Measurements from ENCODE around the gene MYO1B. TPM values are rescaled to one million over a fixed set of nuclear protein-coding genes. Genes with fewer than 3 reads are reported as not detected.

The MYO1B gene
- total and polyA plus RNA-seq, 8 donors = 136 to 305 (median 197) TPM

DNA sequence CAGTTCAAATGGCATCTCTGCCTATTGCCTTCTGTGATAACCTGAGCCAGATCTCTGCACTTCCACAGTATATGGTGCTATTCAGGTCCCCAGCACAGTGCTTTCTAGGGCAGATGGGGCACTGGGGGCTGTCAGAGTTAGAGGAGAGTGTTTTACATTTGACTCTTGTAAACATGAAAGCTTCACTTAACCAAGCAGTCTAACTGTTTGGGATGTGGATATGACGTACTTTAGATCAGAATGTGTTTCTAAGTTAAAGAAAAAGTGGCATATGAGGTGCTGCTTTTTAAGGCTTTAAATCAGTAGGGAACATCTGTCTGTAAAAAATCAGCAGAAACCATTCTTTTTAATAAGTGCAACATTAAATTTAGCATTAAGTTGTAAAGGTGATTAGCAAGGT is 75.7 kb downstream of the MYO1B start:
- Histone ChIP-seq H3K27ac (no peak overlapping the region), H3K9me3 (peaks cover 0 to 4% of the 10 kb centered on the region in 2 donors), H3K4me3 (no peak overlapping the region), H3K4me1 (peaks cover 33% of the 10 kb centered on the region in 2 donors), H3K36me3 (no peaks in the 10 kb centered on the region), H3K27me3 (no peaks in the 10 kb centered on the region)
- TF ChIP-seq, protein P1, sequence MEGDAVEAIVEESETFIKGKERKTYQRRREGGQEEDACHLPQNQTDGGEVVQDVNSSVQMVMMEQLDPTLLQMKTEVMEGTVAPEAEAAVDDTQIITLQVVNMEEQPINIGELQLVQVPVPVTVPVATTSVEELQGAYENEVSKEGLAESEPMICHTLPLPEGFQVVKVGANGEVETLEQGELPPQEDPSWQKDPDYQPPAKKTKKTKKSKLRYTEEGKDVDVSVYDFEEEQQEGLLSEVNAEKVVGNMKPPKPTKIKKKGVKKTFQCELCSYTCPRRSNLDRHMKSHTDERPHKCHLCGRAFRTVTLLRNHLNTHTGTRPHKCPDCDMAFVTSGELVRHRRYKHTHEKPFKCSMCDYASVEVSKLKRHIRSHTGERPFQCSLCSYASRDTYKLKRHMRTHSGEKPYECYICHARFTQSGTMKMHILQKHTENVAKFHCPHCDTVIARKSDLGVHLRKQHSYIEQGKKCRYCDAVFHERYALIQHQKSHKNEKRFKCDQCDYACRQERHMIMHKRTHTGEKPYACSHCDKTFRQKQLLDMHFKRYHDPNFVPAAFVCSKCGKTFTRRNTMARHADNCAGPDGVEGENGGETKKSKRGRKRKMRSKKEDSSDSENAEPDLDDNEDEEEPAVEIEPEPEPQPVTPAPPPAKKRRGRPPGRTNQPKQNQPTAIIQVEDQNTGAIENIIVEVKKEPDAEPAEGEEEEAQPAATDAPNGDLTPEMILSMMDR (IDR thresholded peaks at IDR 0.05) = no peak
- no peak for ATAC-seq
- intact Hi-C loops (cut with DNase I) = no loop called here
- DNase-seq = no peak

DNA sequence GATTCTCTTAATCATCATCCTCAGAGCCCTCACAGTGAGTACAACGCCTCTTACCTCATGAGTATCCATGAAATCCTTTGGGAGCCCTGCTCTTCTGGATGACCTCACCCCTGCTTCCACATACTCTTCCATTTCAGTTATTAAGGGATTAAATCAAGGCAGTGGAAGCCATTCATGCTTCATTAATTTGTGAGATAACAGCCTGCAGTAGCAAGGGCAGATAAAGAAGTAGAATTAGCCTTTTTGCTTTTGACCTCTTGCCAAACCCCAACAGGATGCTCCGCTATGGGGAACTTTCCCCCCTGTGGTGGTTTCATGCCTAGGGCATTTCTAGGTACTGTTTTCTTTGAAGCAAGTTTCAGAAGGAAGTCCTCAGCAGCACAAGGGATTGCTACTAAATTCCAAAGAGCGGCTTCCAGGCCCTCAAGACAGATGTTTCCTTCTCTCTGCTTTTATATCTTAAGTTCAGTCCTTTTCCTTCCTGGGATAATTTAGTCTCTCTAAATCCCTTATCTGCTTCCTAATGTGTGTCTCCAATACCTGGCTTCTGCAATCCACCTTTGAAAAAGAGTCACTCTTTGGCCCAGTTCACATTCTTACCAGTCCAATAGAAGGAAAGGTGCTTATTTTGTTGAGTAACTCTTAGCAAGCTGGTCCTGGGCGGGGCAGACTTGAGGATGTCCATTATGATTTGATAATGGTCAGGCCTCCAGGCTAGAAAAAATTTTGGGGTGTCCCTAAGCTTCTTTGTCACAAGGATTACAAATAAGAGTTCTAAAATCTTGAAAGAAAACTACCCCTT is 76.9 kb downstream of the MYO1B start:
- intact Hi-C loops (cut with DNase I) = no loop called here
- Histone ChIP-seq H3K4me3 (no peak overlapping the region), H3K4me1 (peaks cover 30 to 33% of the 10 kb centered on the region in 2 donors), H3K36me3 (no peaks in the 10 kb centered on the region), H3K9me3 (peaks cover 0 to 4% of the 10 kb centered on the region in 2 donors), H3K27me3 (no peaks in the 10 kb centered on the region), H3K27ac (peak overlapping the region in 1 of 2 donors; percentile 10)
- ATAC-seq (peak; percentile 7), DNase-seq (no peak)
- TF ChIP-seq, protein P1 (IDR thresholded peaks at IDR 0.05) = no peak

DNA sequence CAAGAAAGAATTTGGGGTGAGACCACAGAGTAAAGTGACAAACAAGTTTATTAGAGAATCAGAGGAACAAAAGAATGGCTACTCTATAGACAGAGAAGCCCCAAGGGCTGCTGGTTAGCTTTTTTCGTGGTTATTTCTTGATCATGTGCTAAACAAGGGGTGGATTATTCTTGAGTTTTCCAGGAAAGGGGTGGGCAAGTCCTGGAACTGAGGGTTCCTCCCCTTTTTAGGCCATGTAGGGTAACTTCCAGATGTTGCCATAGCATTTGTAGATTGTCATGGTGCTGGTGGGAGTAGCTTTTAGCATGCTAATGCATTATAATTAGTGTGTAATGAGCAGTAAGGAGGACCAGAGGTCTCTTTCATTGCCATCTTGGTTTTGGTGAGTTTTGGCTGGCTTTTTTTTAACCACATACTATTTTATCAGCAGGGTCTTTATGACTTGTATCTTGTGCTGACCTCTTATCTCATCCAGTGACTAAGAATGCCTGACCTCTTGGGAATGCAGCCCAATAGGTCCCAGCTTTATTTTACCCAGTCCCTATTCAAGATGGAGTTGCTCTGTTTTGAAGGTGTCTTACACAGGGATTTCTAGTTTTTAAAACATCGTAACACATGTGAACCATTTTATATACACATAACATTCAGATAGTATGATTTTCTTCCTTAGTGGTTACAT is 77.8 kb downstream of the MYO1B start:
- Histone ChIP-seq H3K27me3 (no peaks in the 10 kb centered on the region), H3K27ac (peak overlapping the region; percentile 10 to 21), H3K9me3 (peaks cover 0 to 4% of the 10 kb centered on the region in 2 donors), H3K4me1 (peaks cover 27 to 32% of the 10 kb centered on the region in 2 donors), H3K4me3 (no peak overlapping the region), H3K36me3 (no peaks in the 10 kb centered on the region)
- ATAC-seq = no peak
- DNase-seq = no peak
- intact Hi-C loops (cut with DNase I) = no loop called here
- TF ChIP-seq, protein P1 (IDR thresholded peaks at IDR 0.05) = no peak

DNA sequence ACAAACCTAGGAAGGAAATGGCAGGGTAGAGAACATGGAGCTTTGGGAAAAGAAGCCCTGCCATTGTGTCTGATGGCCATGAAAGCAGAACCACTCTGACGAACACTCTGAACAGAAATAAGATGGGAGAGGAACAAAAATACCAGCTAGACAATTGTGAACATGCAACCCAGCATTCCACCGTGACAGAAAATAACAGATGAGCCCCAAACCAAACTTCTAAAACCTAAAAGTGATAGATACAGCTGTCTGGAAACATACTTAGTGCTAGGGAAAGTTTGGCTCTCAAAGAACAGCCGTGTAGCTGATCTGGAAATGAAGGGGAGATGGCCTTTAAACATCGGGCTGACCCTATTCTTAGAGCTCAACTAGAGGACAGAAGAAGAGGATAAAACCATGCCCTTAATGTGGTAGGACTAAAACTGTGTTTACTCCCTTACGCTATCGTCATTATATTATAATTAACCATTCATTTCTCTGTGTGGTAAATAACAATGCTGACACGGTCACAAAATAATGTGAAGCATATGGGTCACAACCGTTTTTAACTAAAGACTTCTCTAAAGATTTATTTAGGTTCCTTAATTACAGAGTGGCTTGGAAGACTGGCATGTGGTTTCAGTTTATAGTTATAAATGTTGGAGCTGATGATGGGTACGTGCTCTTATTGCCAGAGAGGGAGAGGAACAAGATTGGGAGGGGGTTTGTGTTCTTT is 80.6 kb downstream of the MYO1B start:
- TF ChIP-seq, protein P1 (IDR thresholded peaks at IDR 0.05) = no peak
- no peak overlapping the region for H3K27ac ChIP-seq
- H3K36me3 ChIP-seq = peaks cover 0 to 11% of the 10 kb centered on the region in 2 donors
- peaks cover 0 to 4% of the 10 kb centered on the region in 2 donors for H3K9me3 ChIP-seq
- no peaks in the 10 kb centered on the region for H3K27me3 ChIP-seq
- DNase-seq (no peak), ATAC-seq (no peak)
- intact Hi-C loops (cut with DNase I) = no loop called here
- no peak overlapping the region for H3K4me3 ChIP-seq
- H3K4me1 ChIP-seq = peaks cover 15 to 17% of the 10 kb centered on the region in 2 donors

DNA sequence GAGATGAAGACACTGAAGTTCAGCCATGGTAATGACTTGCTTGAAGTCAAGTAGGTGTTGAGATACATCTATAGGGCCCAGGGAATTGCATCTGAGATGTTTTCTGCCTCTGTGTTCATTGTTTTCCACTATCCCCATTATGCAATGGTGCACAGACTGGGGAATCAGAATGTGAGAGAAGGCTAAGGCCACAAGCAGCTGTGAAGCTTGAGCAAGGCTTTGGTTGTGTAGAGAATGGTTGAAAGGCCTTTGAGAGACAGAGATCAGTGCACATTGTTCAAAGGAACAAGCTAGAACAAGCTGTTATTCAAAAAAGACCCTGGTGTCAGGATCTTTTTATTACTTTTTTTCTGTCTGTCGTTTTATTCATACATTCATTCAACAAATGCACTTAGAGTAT is 82.3 kb downstream of the MYO1B start:
- peaks cover 5 to 7% of the 10 kb centered on the region in 2 donors for H3K4me1 ChIP-seq
- intact Hi-C loops (cut with DNase I) = no loop called here
- DNase-seq (no peak), ATAC-seq (no peak)
- no peaks in the 10 kb centered on the region for H3K27me3 ChIP-seq
- H3K27ac ChIP-seq = no peak overlapping the region
- TF ChIP-seq, protein P1 (IDR thresholded peaks at IDR 0.05) = no peak
- peaks cover 0 to 4% of the 10 kb centered on the region in 2 donors for H3K9me3 ChIP-seq
- H3K36me3 ChIP-seq = peaks cover 0 to 16% of the 10 kb centered on the region in 2 donors
- H3K4me3 ChIP-seq = no peak overlapping the region

Data from left lung (tissue), 10 donors.